HG03135 (cell line): ENCODE measurements around the gene ACADL.
"Not testable (repeated sequence)": the region's sequence is repeated elsewhere in the genome, so short reads cannot be mapped to it uniquely, and the experiment has no call there.

Source experiments
- ATAC-seq: cut with Tn5 transposase; IDR thresholded peaks from one replicate; pipeline ENCODE4 v1.9.1; 2021; ENCODE audit warnings: mild to moderate bottlenecking, moderate library complexity; ENCODE audit not compliant: unreplicated experiment

The ACADL gene

GRCh38 chr2:210203558-210203957, 21.7 kb downstream of the ACADL start:
- no peak for ATAC-seq

- ATAC-seq: no peak
Measured at GRCh38 chr2:210203147-210203546, 22.1 kb downstream of the ACADL start.

- ATAC-seq: no peak
Measured at GRCh38 chr2:210199854-210200253, 25.4 kb downstream of the ACADL start.

- peak; percentile 50 for ATAC-seq
Measured at GRCh38 chr2:210199186-210199765, 26.0 kb downstream of the ACADL start.

GRCh38 chr2:210198326-210198725, 26.9 kb downstream of the ACADL start:
- ATAC-seq: no peak

GRCh38 chr2:210197720-210198119, 27.5 kb downstream of the ACADL start:
- ATAC-seq: no peak

- peak; percentile 45 for ATAC-seq
Measured at GRCh38 chr2:210195101-210195852, 30.0 kb downstream of the ACADL start.

- peak; percentile 52 for ATAC-seq
Measured at GRCh38 chr2:210190345-210190744, 34.9 kb downstream of the ACADL start.

GRCh38 chr2:210189452-210190138, 35.7 kb downstream of the ACADL start:
- peak; percentile 59 for ATAC-seq

- ATAC-seq: no peak
Measured at GRCh38 chr2:210188755-210189154, 36.5 kb downstream of the ACADL start.

GRCh38 chr2:210188190-210188589, 37.1 kb downstream of the ACADL start:
- no peak for ATAC-seq

GRCh38 chr2:210183936-210184335, 41.3 kb downstream of the ACADL start:
- not testable (repeated sequence) for ATAC-seq

- ATAC-seq: not testable (repeated sequence)
Measured at GRCh38 chr2:210181606-210182088, 43.6 kb downstream of the ACADL start.

- not testable (repeated sequence) for ATAC-seq
Measured at GRCh38 chr2:210181033-210181605, 44.1 kb downstream of the ACADL start.

- ATAC-seq: no peak
Measured at GRCh38 chr2:210180477-210180876, 44.8 kb downstream of the ACADL start.

- ATAC-seq: no peak
Measured at GRCh38 chr2:210179351-210179990, 45.8 kb downstream of the ACADL start.

GRCh38 chr2:210177769-210178168, 47.5 kb downstream of the ACADL start:
- no peak for ATAC-seq

- ATAC-seq: not testable (repeated sequence)
Measured at GRCh38 chr2:210177115-210177514, 48.1 kb downstream of the ACADL start.

GRCh38 chr2:210174086-210174485, 51.2 kb downstream of the ACADL start:
- no peak for ATAC-seq

GRCh38 chr2:210172219-210172575, 53.0 kb downstream of the ACADL start:
- ATAC-seq: no peak
